H1 (cell line): Measurements from ENCODE around the gene TUBB8. TPM values are rescaled to one million over a fixed set of nuclear protein-coding genes. Genes with fewer than 3 reads are reported as not detected.

Experiments
- CTCF ChIA-PET: fragments of 300-600 bp; sonication (Branson Sonifier 250); formaldehyde crosslinking; loops from one replicate; lab custom pipeline; 2021; ENCODE audit not compliant: partially characterized antibody; lab: Charles Lee
- POLR2A ChIA-PET: fragments of 300-600 bp; sonication (Branson Sonifier 250); formaldehyde crosslinking; loops from one replicate; lab custom pipeline; 2021; ENCODE audit warnings: inconsistent platforms; ENCODE audit not compliant: partially characterized antibody; lab: Charles Lee
- DNase-seq, 2 experiments: peaks; one replicate each; pipeline versions ENCODE4 v3.0.0 to v3.0.0-alpha.2; 2010 to 2022; ENCODE audit warnings: low spot score in 2 of 2, low read depth in 1 of 2, mixed read lengths in 1 of 2
- FAIRE-seq: peaks from 2 replicates; lab custom pipeline; 2011; peaks lifted over from hg19 to GRCh38; lab: Jason Lieb, UNC
- H2AFZ ChIP-seq: 2 replicates; pipeline ENCODE4 v1.8.1; 2012; ENCODE audit warnings: low read length, inconsistent platforms
- H2AK5ac ChIP-seq: 2 replicates; pipeline ENCODE4 v1.6.1; 2013; ENCODE audit warnings: low read depth, low read length
- H2BK120ac ChIP-seq: replicated peaks from 2 replicates; pipeline ENCODE3; 2013; ENCODE audit warnings: low read depth, low read length, inconsistent platforms
- H2BK12ac ChIP-seq: 2 replicates; pipeline ENCODE4 v1.6.1; 2013; ENCODE audit warnings: low read depth, low read length
- H2BK15ac ChIP-seq: 2 replicates; pipeline ENCODE4 v1.6.1; 2013; ENCODE audit warnings: low read length
- H2BK20ac ChIP-seq: 2 replicates; pipeline ENCODE4 v1.6.1; 2013; ENCODE audit warnings: low read length
- H2BK5ac ChIP-seq: 2 replicates; pipeline ENCODE4 v1.6.1; 2013; ENCODE audit warnings: low read depth, low read length
- H3K14ac ChIP-seq: 2 replicates; pipeline ENCODE4 v1.6.1; 2013; ENCODE audit warnings: inconsistent platforms; ENCODE audit not compliant: insufficient read length
- H3K18ac ChIP-seq: 2 replicates; pipeline ENCODE4 v1.6.1; 2013; ENCODE audit warnings: low read length; ENCODE audit errors: extremely low read depth
- H3K23ac ChIP-seq: 2 replicates; pipeline ENCODE4 v1.6.1; 2013; ENCODE audit warnings: inconsistent platforms; ENCODE audit not compliant: insufficient read length
- H3K23me2 ChIP-seq: 2 replicates; pipeline ENCODE4 v1.6.1; 2013; ENCODE audit warnings: low read depth, low read length
- H3K27ac ChIP-seq: 2 replicates; pipeline ENCODE4 v1.6.1; 2011; ENCODE audit warnings: low read depth, low read length, inconsistent platforms
- H3K27me3 ChIP-seq, 4 experiments: replicated peaks in 1 of 4; 1 replicate in 1 of 4; 2 replicates in 3 of 4; pipeline versions ENCODE4 v1.6.1 to v1.8.1; 2011 to 2013; ENCODE audit warnings: low read length in 3 of 4, mild to moderate bottlenecking in 3 of 4, inconsistent platforms in 2 of 4, mixed read lengths in 2 of 4, moderate library complexity in 1 of 4; ENCODE audit not compliant: control insufficient read depth in 3 of 4, insufficient read depth in 3 of 4; ENCODE audit errors: extremely low read depth in 1 of 4
- H3K36me3 ChIP-seq, 4 experiments: 2 replicates each; pipeline versions ENCODE4 v1.6.1 to v1.8.1; 2011 to 2013; ENCODE audit warnings: mild to moderate bottlenecking in 4 of 4, low read length in 3 of 4, moderate library complexity in 2 of 4, control low read depth in 1 of 4, inconsistent platforms in 1 of 4; ENCODE audit not compliant: insufficient read depth in 4 of 4, control insufficient read depth in 2 of 4
- H3K4ac ChIP-seq: replicated peaks from 2 replicates; pipeline ENCODE3; 2013; ENCODE audit warnings: low read length, low read depth, mixed read lengths, inconsistent platforms; ENCODE audit not compliant: insufficient read length
- H3K4me1 ChIP-seq, 4 experiments: replicated peaks in 1 of 4; 1 replicate in 1 of 4; 2 replicates in 3 of 4; pipeline versions ENCODE4 v1.6.1 to v1.8.1; 2011 to 2013; ENCODE audit warnings: low read length in 3 of 4, inconsistent platforms in 2 of 4, mixed read lengths in 1 of 4; ENCODE audit not compliant: insufficient read depth in 4 of 4, control insufficient read depth in 3 of 4
- H3K4me2 ChIP-seq, 2 experiments: 2 replicates each; pipeline versions ENCODE4 v1.6.1 to v1.8.1; 2011 to 2013; ENCODE audit warnings: low read depth in 2 of 2, low read length in 2 of 2, control low read depth in 1 of 2, inconsistent platforms in 1 of 2, mild to moderate bottlenecking in 1 of 2; ENCODE audit not compliant: insufficient read depth in 1 of 2
- H3K4me3 ChIP-seq, 4 experiments: fragments of 200-600, 300-600 bp in 1 of 4; sonication (generic), shearing (Covaris generic), sonication (Bioruptor Twin) in 1 of 4; 2 replicates each; pipeline versions ENCODE4 v1.5.1 to v1.8.1; 2011 to 2016; ENCODE audit warnings: low read length in 4 of 4, low read depth in 3 of 4, control low read depth in 2 of 4, inconsistent platforms in 2 of 4, mild to moderate bottlenecking in 2 of 4, mixed read lengths in 1 of 4, moderate library complexity in 1 of 4; ENCODE audit not compliant: insufficient read depth in 2 of 4; ENCODE audit errors: extremely low read depth in 1 of 4
- H3K56ac ChIP-seq: replicated peaks from 2 replicates; pipeline ENCODE3; 2013; ENCODE audit warnings: low read depth, mild to moderate bottlenecking, mixed read lengths, low read length, inconsistent platforms; ENCODE audit not compliant: insufficient read length
- H3K79me1 ChIP-seq: 2 replicates; pipeline ENCODE4 v1.6.1; 2013; ENCODE audit warnings: low read depth, low read length, control low read depth
- H3K79me2 ChIP-seq, 2 experiments: 2 replicates each; pipeline versions ENCODE4 v1.6.1 to v1.8.1; 2012 to 2013; ENCODE audit warnings: low read length in 2 of 2, mild to moderate bottlenecking in 2 of 2, inconsistent platforms in 1 of 2; ENCODE audit not compliant: insufficient read depth in 2 of 2, control insufficient read depth in 1 of 2
- H3K9ac ChIP-seq, 4 experiments: replicated peaks in 1 of 4; 1 replicate in 1 of 4; 2 replicates in 3 of 4; pipeline versions ENCODE4 v1.6.1 to v1.8.1; 2011 to 2013; ENCODE audit warnings: low read depth in 3 of 4, low read length in 3 of 4, control low read depth in 2 of 4, mild to moderate bottlenecking in 2 of 4, moderate library complexity in 2 of 4, inconsistent platforms in 1 of 4; ENCODE audit errors: extremely low read depth in 1 of 4
- H3K9me3 ChIP-seq, 2 experiments: 2 replicates each; pipeline versions ENCODE4 v1.6.1 to v1.8.1; 2012 to 2013; ENCODE audit warnings: mild to moderate bottlenecking in 2 of 2, moderate library complexity in 2 of 2, control low read depth in 1 of 2, inconsistent platforms in 1 of 2, low read depth in 1 of 2, low read length in 1 of 2, mixed read lengths in 1 of 2; ENCODE audit not compliant: insufficient read depth in 2 of 2
- H4K20me1 ChIP-seq, 2 experiments: replicated peaks in 1 of 2; 2 replicates each; pipeline versions ENCODE3 to v1.8.1; 2011 to 2013; ENCODE audit warnings: inconsistent platforms in 2 of 2, low read length in 2 of 2, mild to moderate bottlenecking in 1 of 2; ENCODE audit not compliant: insufficient read depth in 2 of 2, control insufficient read depth in 1 of 2
- H4K5ac ChIP-seq: 2 replicates; pipeline ENCODE4 v1.6.1; 2013; ENCODE audit warnings: low read length, low read depth, mixed read lengths, inconsistent platforms; ENCODE audit not compliant: insufficient read length
- H4K8ac ChIP-seq: 2 replicates; pipeline ENCODE4 v1.8.0; 2013; ENCODE audit warnings: mild to moderate bottlenecking, moderate library complexity, low read length, inconsistent platforms; ENCODE audit not compliant: insufficient read depth; ENCODE audit errors: extremely low read depth
- H4K91ac ChIP-seq: replicated peaks from 2 replicates; pipeline ENCODE3; 2013; ENCODE audit warnings: low read length, mixed read lengths, inconsistent platforms; ENCODE audit not compliant: insufficient read length
- CBX8 ChIP-seq: fragments of 300-800, 300-1000 bp; sonication (generic); IDR thresholded peaks from 2 replicates; pipeline ENCODE4 v1.7.1; 2016; ENCODE audit warnings: low read depth, low read length, borderline replicate concordance
- CREB1 ChIP-seq: IDR thresholded peaks from 2 replicates; pipeline ENCODE4 v1.6.1; 2012; ENCODE audit warnings: inconsistent platforms
- EGR1 ChIP-seq: IDR thresholded peaks from 2 replicates; pipeline ENCODE4 v1.6.1; 2011; ENCODE audit warnings: low read depth, low read length, borderline replicate concordance
- EZH2 ChIP-seq: fragments of 200-600 bp; sonication (generic); IDR thresholded peaks from 2 replicates; pipeline ENCODE4 v1.7.1; 2012; ENCODE audit warnings: low read depth, mild to moderate bottlenecking, moderate library complexity, low read length, inconsistent platforms; ENCODE audit not compliant: severe bottlenecking
- HDAC2 ChIP-seq, 2 experiments: fragments of 300-600 bp in 1 of 2; sonication (generic) in 1 of 2; IDR thresholded peaks; 2 replicates each; pipeline ENCODE4 v1.6.1; 2011 to 2012; ENCODE audit warnings: low read depth in 2 of 2, low read length in 2 of 2, mild to moderate bottlenecking in 2 of 2, moderate library complexity in 2 of 2, borderline replicate concordance in 1 of 2, inconsistent platforms in 1 of 2
- KDM1A ChIP-seq: fragments of 200-600, 300-600 bp; sonication (generic); IDR thresholded peaks from 2 replicates; pipeline ENCODE4 v1.7.1; 2016; ENCODE audit warnings: mild to moderate bottlenecking, low read length, borderline replicate concordance
- RBBP5 ChIP-seq: IDR thresholded peaks from 2 replicates; pipeline ENCODE4 v1.7.1; 2012; ENCODE audit warnings: low read depth, mild to moderate bottlenecking, inconsistent platforms, low read length, moderate library complexity, borderline replicate concordance
- RFX5 ChIP-seq: IDR thresholded peaks from 2 replicates; pipeline ENCODE4 v1.6.1; 2011; ENCODE audit warnings: low read depth, low read length, improper control_type of control experiment, borderline replicate concordance
- RNF2 ChIP-seq: fragments of 200-900, 300-1000 bp; sonication (generic); IDR thresholded peaks from 2 replicates; pipeline ENCODE4 v1.7.1; 2016; ENCODE audit warnings: borderline replicate concordance, low read depth, mild to moderate bottlenecking, antibody characterized with exemption, low read length; ENCODE audit not compliant: poor library complexity, severe bottlenecking; ENCODE audit errors: missing control alignments
- SP1 ChIP-seq: IDR thresholded peaks from 2 replicates; pipeline ENCODE4 v1.6.1; 2011; ENCODE audit warnings: low read depth, low read length
- SUZ12 ChIP-seq: fragments of 200-600 bp; sonication (generic); IDR thresholded peaks from 2 replicates; pipeline ENCODE4 v1.6.1; 2012; ENCODE audit warnings: mild to moderate bottlenecking, inconsistent platforms, low read length, moderate library complexity, mixed read lengths
- TEAD4 ChIP-seq: IDR thresholded peaks from 2 replicates; pipeline ENCODE4 v1.6.1; 2012; ENCODE audit warnings: low read depth, low read length, inconsistent platforms, mixed read lengths
- WGBS, 2 experiments: shearing (Covaris generic) in 1 of 2; methylation state at CpG; one replicate each; pipeline versions ENCODE4 v1.1.6 to v1.1.7; 2013 to 2015; ENCODE audit warnings: low lambda C conversion rate in 2 of 2, mixed read lengths in 2 of 2, inconsistent platforms in 1 of 2, low coverage in 1 of 2, missing lambda C conversion rate in 1 of 2; ENCODE audit not compliant: insufficient replicate concordance in 2 of 2, insufficient coverage in 1 of 2, insufficient read length in 1 of 2; ENCODE audit errors: extremely low coverage in 1 of 2, missing lambda C conversion rate in 1 of 2; 5-methylcytosine and 5-hydroxymethylcytosine counted together
- polyA plus RNA-seq, 7 experiments: library from polyadenylated mRNA; depleted of rRNA in 3 of 7; stranded (reverse) in 5 of 7; unstranded in 2 of 7; fragments of >200 nt in 5 of 7; fragments of 200-250 nt in 2 of 7; gene quantifications; 1 replicate in 5 of 7; 2 replicates in 1 of 7; 4 replicates in 1 of 7; pipeline versions ENCODE4 v1.2.1 to v1.2.3, GENCODE V29; 2011 to 2013; ENCODE audit warnings: missing spikeins in 2 of 7, mixed read lengths in 2 of 7
- total RNA-seq: library from RNA; stranded (reverse); fragmentation: NEBNext Ultra II Directional; extraction: Animal tissue kit (Norgen Biotek cat#: 25700); gene quantifications from 2 replicates; pipeline ENCODE4 v1.2.1, GENCODE V29; 2021
- TF ChIP-seq, protein P1 (sequence below): IDR thresholded peaks from 2 replicates; pipeline ENCODE4 v1.6.1; 2011; ENCODE audit warnings: low read length, improper control_type of control experiment

The TUBB8 gene
- total and polyA plus RNA-seq, 2 of the 8 experiments (the other 6 are each of a cell fraction or from before 2014, with no cell fraction given): 1.4 to 1.5 TPM

DNA sequence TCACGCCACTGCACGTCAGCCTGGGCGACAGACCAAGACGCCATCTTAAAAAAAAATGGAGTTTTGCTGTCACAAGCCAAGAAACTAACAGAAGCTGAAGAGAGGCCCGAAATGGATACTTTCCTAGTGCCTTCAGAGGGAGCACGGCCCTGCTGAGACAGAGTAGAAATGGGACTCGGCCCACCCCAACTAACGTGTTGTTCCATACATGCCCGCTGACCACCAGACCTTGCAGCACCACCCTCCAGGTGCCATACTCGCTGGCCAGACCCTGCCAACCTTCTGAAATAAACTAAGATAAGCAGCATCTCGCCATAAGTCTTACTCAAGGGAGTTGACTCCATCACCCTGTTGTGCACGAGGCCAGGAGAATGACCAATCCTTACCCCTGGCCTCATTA lies 29.5 kb upstream of the TUBB8 start:
- Histone ChIP-seq H3K27ac (no peak overlapping the region), H3K4me3 (no peak overlapping the region), H3K4me1 (no peaks in the 10 kb centered on the region), H2AFZ (no peak overlapping the region), H4K20me1 (no peaks in the 10 kb centered on the region), H3K4ac (no peak overlapping the region), H3K23ac (no peak overlapping the region), H2BK5ac (no peak overlapping the region), H3K56ac (no peak overlapping the region), H2BK120ac (no peak overlapping the region), H2BK15ac (no peak overlapping the region), H3K27me3 (peaks cover 0 to 10% (median 5%) of the 10 kb centered on the region in 4 experiments; a peak in 4 of 7 replicates), H3K18ac (no peak overlapping the region), H3K9ac (no peak overlapping the region), H3K14ac (no peak overlapping the region), H3K23me2 (peaks cover 2% of the 10 kb centered on the region; the same call in 1 of the 2 replicates), H2BK12ac (no peak overlapping the region), H3K9me3 (peaks cover 0 to 22% of the 10 kb centered on the region in 2 experiments; a peak in 2 of 4 replicates), H4K91ac (no peak overlapping the region), H3K79me2 (no peaks in the 10 kb centered on the region), H3K79me1 (no peaks in the 10 kb centered on the region), H3K4me2 (no peak overlapping the region), H2BK20ac (no peak overlapping the region), H3K36me3 (no peaks in the 10 kb centered on the region), H4K8ac (no peak overlapping the region), H2AK5ac (no peak overlapping the region), H4K5ac (no peak overlapping the region)
- ChIA-PET CTCF (interaction anchor here (0.9 kb wide), 1 partner anchor 54 kb away, joined by 3 read pairs; no protein-coding TSS in a partner anchor), POLR2A (no interaction called here)
- DNase-seq: no peak
- no peak for FAIRE-seq
- 76% methylated on average over 11 of the region's 12 CpGs; no CpG with 5 or more reads in 1 of the 2 experiments for WGBS, 2 experiments
- no peak for TF ChIP-seq RNF2
- TF ChIP-seq, protein P1, sequence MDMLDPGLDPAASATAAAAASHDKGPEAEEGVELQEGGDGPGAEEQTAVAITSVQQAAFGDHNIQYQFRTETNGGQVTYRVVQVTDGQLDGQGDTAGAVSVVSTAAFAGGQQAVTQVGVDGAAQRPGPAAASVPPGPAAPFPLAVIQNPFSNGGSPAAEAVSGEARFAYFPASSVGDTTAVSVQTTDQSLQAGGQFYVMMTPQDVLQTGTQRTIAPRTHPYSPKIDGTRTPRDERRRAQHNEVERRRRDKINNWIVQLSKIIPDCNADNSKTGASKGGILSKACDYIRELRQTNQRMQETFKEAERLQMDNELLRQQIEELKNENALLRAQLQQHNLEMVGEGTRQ: no peak
- no peak for TF ChIP-seq CREB1
- TF ChIP-seq RBBP5: no peak
- no peak for TF ChIP-seq SP1
- no peak for TF ChIP-seq EGR1
- TF ChIP-seq KDM1A: no peak
- TF ChIP-seq EZH2: no peak
- TF ChIP-seq SUZ12: no peak
- TF ChIP-seq CBX8: no peak
- no peak for TF ChIP-seq TEAD4
- no peak for TF ChIP-seq HDAC2 (IDR thresholded peaks at IDR 0.05; ENCODE audit: borderline replicate concordance in 1 of 2, low read depth in 2 of 2, low read length in 2 of 2)
- no peak for TF ChIP-seq RFX5
